Neural cell (in vitro differentiated cells): ENCODE measurements around the gene DPH1. TPM values are rescaled to one million over a fixed set of nuclear protein-coding genes. Genes with fewer than 3 reads are reported as not detected.

Source experiments
- H2AFZ ChIP-seq: fragments of 200-600, 300-800 bp; sonication (generic), shearing (Covaris generic); 2 replicates; pipeline ENCODE4 v1.6.0; 2014; ENCODE audit warnings: low read depth, mild to moderate bottlenecking, antibody characterized with exemption, low read length, moderate library complexity
- H3F3A ChIP-seq: fragments of 200-600 bp; shearing (Covaris generic); 2 replicates; pipeline ENCODE4 v1.6.1; 2016; ENCODE audit warnings: mild to moderate bottlenecking, moderate library complexity, mixed read lengths, antibody characterized with exemption, low read length; ENCODE audit not compliant: insufficient read depth, poor library complexity, severe bottlenecking
- H3K27ac ChIP-seq: fragments of 200-600, 300-800 bp; sonication (generic), shearing (Covaris generic); 2 replicates; pipeline ENCODE4 v1.5.1; 2014; ENCODE audit warnings: mild to moderate bottlenecking, low read length, moderate library complexity
- H3K27me3 ChIP-seq: fragments of 300-800, 200-600 bp; sonication (generic), shearing (Covaris generic); 2 replicates; pipeline ENCODE4 v1.6.0; 2014; ENCODE audit warnings: mild to moderate bottlenecking, low read depth, low read length, moderate library complexity; ENCODE audit not compliant: insufficient read depth
- H3K36me3 ChIP-seq: fragments of 300-800, 200-600 bp; sonication (generic), shearing (Covaris generic); 2 replicates; pipeline ENCODE4 v1.5.1; 2014; ENCODE audit warnings: mild to moderate bottlenecking, antibody characterized with exemption, low read length, moderate library complexity; ENCODE audit not compliant: insufficient read depth
- H3K4me2 ChIP-seq: fragments of 300-800, 200-600 bp; sonication (generic), shearing (Covaris generic); 2 replicates; pipeline ENCODE4 v1.6.0; 2014; ENCODE audit warnings: mild to moderate bottlenecking, low read length
- H3K4me3 ChIP-seq: fragments of 300-800, 200-600 bp; sonication (generic), shearing (Covaris generic); 2 replicates; pipeline ENCODE4 v1.5.1; 2014; ENCODE audit warnings: mild to moderate bottlenecking, low read length, moderate library complexity
- H3K79me2 ChIP-seq: fragments of 200-600 bp; shearing (Covaris generic); replicated peaks from 2 replicates; pipeline ENCODE4 v1.6.0; 2014; ENCODE audit warnings: mild to moderate bottlenecking, low read length, moderate library complexity; ENCODE audit not compliant: insufficient read depth
- H3K9ac ChIP-seq: fragments of 300-800, 200-600 bp; sonication (generic), shearing (Covaris generic); 2 replicates; pipeline ENCODE4 v1.6.1; 2016; ENCODE audit warnings: mild to moderate bottlenecking, low read length, mixed read lengths
- H3K9me2 ChIP-seq: fragments of 200-600 bp; shearing (Covaris generic); 2 replicates; pipeline ENCODE4 v1.6.1; 2016; ENCODE audit warnings: mild to moderate bottlenecking, low read length, mixed read lengths; ENCODE audit not compliant: insufficient read depth
- H3K9me3 ChIP-seq: fragments of 200-600, 300-800 bp; sonication (generic), shearing (Covaris generic); 2 replicates; pipeline ENCODE4 v1.6.1; 2016; ENCODE audit warnings: mild to moderate bottlenecking, mixed run types, low read length, moderate library complexity, mixed read lengths
- H4K20me1 ChIP-seq: fragments of 200-600 bp; shearing (Covaris generic); 2 replicates; pipeline ENCODE4 v1.6.1; 2016; ENCODE audit warnings: mild to moderate bottlenecking, mixed run types; ENCODE audit not compliant: insufficient read depth
- EP300 ChIP-seq: fragments of 450-650 bp; conservative IDR thresholded peaks from 2 replicates; pipeline ENCODE4 v1.6.1; 2014; ENCODE audit warnings: antibody characterized with exemption, mild to moderate bottlenecking, moderate library complexity; ENCODE audit not compliant: poor library complexity, severe bottlenecking
- EZH2 ChIP-seq: fragments of 200-600, 300-800 bp; shearing (Covaris generic), sonication (generic); IDR thresholded peaks from 2 replicates; pipeline ENCODE4 v1.6.1; 2014; ENCODE audit warnings: antibody characterized with exemption, low read length, borderline replicate concordance, mild to moderate bottlenecking; ENCODE audit not compliant: insufficient read depth, poor library complexity, severe bottlenecking
- MXI1 ChIP-seq: fragments of 450-650 bp; conservative IDR thresholded peaks from 2 replicates; pipeline ENCODE4 v1.6.1; 2014; ENCODE audit warnings: antibody characterized with exemption, mild to moderate bottlenecking; ENCODE audit not compliant: poor library complexity, severe bottlenecking
- POLR2AphosphoS5 ChIP-seq: IDR thresholded peaks from 2 replicates; pipeline ENCODE4 v1.6.1; 2012
- RAD21 ChIP-seq: fragments of 450-650 bp; conservative IDR thresholded peaks from 2 replicates; pipeline ENCODE4 v1.6.1; 2014; ENCODE audit warnings: antibody characterized with exemption, mild to moderate bottlenecking, moderate library complexity
- SMC3 ChIP-seq: fragments of 450-650 bp; conservative IDR thresholded peaks from 2 replicates; pipeline ENCODE4 v1.6.1; 2014; ENCODE audit warnings: antibody characterized with exemption, mild to moderate bottlenecking, moderate library complexity; ENCODE audit not compliant: poor library complexity
- TAF1 ChIP-seq: IDR thresholded peaks from 2 replicates; pipeline ENCODE4 v1.6.1; 2012; ENCODE audit warnings: low read depth
- polyA plus RNA-seq: library from polyadenylated mRNA; depleted of rRNA; stranded (reverse); fragments of >200 nt; gene quantifications from 2 replicates; pipeline ENCODE4 v1.2.3, GENCODE V29; 2014
- TF ChIP-seq, protein P1 (sequence below): IDR thresholded peaks from 2 replicates; pipeline ENCODE4 v1.6.1; 2012; ENCODE audit warnings: borderline replicate concordance
- TF ChIP-seq, protein P2 (sequence below): fragments of 450-650 bp; IDR thresholded peaks from 2 replicates; pipeline ENCODE4 v1.5.1; 2014; ENCODE audit warnings: antibody characterized with exemption, mild to moderate bottlenecking, moderate library complexity; ENCODE audit not compliant: poor library complexity, severe bottlenecking

Gene DPH1
- polyA plus RNA-seq, 1 donor from 2014 or later, result 44.8 TPM

DNA sequence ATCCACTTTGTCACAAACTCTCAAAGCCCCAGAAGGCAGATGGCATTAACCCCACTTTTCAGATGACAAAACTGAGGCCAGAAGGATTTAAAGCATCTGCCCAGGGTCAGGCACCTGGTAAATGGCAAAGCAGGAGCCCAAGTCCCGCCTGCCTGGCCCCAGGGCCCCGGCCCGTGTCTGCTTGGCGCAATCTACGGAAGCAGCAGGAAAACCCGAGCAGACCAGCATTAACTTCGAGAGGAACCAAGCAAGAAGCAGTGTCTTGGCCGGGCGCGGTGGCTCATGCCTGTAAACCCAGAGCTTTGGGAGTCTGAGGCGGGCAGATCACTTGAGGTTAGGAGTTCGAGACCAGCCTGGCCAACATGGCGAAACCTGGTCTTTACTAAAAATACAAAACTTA is 26.4 kb upstream of the DPH1 start:
- H3K36me3 ChIP-seq, result no peaks in the 10 kb centered on the region
- H3K79me2 ChIP-seq, result no peaks in the 10 kb centered on the region
- no peaks in the 10 kb centered on the region for H3K9me2 ChIP-seq
- H4K20me1 ChIP-seq, result no peaks in the 10 kb centered on the region
- H3K27ac ChIP-seq, result no peak overlapping the region
- TF ChIP-seq, protein P1, sequence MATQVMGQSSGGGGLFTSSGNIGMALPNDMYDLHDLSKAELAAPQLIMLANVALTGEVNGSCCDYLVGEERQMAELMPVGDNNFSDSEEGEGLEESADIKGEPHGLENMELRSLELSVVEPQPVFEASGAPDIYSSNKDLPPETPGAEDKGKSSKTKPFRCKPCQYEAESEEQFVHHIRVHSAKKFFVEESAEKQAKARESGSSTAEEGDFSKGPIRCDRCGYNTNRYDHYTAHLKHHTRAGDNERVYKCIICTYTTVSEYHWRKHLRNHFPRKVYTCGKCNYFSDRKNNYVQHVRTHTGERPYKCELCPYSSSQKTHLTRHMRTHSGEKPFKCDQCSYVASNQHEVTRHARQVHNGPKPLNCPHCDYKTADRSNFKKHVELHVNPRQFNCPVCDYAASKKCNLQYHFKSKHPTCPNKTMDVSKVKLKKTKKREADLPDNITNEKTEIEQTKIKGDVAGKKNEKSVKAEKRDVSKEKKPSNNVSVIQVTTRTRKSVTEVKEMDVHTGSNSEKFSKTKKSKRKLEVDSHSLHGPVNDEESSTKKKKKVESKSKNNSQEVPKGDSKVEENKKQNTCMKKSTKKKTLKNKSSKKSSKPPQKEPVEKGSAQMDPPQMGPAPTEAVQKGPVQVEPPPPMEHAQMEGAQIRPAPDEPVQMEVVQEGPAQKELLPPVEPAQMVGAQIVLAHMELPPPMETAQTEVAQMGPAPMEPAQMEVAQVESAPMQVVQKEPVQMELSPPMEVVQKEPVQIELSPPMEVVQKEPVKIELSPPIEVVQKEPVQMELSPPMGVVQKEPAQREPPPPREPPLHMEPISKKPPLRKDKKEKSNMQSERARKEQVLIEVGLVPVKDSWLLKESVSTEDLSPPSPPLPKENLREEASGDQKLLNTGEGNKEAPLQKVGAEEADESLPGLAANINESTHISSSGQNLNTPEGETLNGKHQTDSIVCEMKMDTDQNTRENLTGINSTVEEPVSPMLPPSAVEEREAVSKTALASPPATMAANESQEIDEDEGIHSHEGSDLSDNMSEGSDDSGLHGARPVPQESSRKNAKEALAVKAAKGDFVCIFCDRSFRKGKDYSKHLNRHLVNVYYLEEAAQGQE, result no peak
- TF ChIP-seq RAD21, result no peak
- TF ChIP-seq POLR2AphosphoS5, result no peak
- TF ChIP-seq, protein P2, sequence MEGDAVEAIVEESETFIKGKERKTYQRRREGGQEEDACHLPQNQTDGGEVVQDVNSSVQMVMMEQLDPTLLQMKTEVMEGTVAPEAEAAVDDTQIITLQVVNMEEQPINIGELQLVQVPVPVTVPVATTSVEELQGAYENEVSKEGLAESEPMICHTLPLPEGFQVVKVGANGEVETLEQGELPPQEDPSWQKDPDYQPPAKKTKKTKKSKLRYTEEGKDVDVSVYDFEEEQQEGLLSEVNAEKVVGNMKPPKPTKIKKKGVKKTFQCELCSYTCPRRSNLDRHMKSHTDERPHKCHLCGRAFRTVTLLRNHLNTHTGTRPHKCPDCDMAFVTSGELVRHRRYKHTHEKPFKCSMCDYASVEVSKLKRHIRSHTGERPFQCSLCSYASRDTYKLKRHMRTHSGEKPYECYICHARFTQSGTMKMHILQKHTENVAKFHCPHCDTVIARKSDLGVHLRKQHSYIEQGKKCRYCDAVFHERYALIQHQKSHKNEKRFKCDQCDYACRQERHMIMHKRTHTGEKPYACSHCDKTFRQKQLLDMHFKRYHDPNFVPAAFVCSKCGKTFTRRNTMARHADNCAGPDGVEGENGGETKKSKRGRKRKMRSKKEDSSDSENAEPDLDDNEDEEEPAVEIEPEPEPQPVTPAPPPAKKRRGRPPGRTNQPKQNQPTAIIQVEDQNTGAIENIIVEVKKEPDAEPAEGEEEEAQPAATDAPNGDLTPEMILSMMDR, result no peak
- TF ChIP-seq EZH2, result no peak
- no peak for TF ChIP-seq MXI1
- no peak for TF ChIP-seq EP300
- no peak for TF ChIP-seq TAF1
- TF ChIP-seq SMC3, result no peak
- no peaks in the 10 kb centered on the region for H3K27me3 ChIP-seq
- H3K4me3 ChIP-seq, result no peak overlapping the region
- H3K9ac ChIP-seq, result no peak overlapping the region
- H3K9me3 ChIP-seq, result no peaks in the 10 kb centered on the region
- H3K4me2 ChIP-seq, result no peak overlapping the region
- H2AFZ ChIP-seq, result no peak overlapping the region
- no peaks in the 10 kb centered on the region for H3F3A ChIP-seq

DNA sequence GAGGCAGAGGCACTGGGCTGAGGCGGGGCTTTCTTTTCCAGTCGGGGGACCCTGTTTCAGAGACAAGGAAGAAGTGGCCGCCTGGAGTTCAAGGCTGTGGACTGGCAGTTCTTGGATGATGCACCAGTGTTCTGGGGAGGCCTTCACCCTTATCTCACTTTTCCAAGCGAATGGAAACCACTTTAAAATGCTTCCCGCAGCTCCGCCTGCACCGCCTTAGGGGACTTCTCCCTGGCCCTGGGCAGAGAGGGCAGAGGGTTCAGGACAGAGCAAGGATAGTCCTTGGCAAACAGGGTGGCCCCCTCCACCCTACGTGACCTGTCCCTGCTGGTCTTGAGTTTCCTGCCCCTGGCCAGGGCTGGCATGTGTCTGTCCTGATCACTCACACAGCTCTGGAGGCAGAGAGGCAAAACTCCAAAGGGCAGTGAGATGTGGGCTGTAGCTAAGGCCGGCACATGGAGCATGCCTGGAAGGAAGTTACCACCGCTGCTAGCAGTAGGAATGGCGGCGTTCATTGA is 25.5 kb upstream of the DPH1 start:
- H2AFZ ChIP-seq, result no peak overlapping the region
- H4K20me1 ChIP-seq, result no peaks in the 10 kb centered on the region
- H3K9me2 ChIP-seq, result no peaks in the 10 kb centered on the region
- H3K79me2 ChIP-seq, result no peaks in the 10 kb centered on the region
- no peaks in the 10 kb centered on the region for H3K36me3 ChIP-seq
- no peak overlapping the region for H3K4me3 ChIP-seq
- no peaks in the 10 kb centered on the region for H3F3A ChIP-seq
- no peak overlapping the region for H3K9ac ChIP-seq
- H3K9me3 ChIP-seq, result no peaks in the 10 kb centered on the region
- TF ChIP-seq RAD21, result no peak
- TF ChIP-seq TAF1, result no peak
- TF ChIP-seq, protein P1, result no peak
- no peak for TF ChIP-seq MXI1
- no peaks in the 10 kb centered on the region for H3K27me3 ChIP-seq
- H3K4me2 ChIP-seq, result no peak overlapping the region
- no peak overlapping the region for H3K27ac ChIP-seq
